ENCODE data around the gene GRIK2.

The GRIK2 gene

DNA sequence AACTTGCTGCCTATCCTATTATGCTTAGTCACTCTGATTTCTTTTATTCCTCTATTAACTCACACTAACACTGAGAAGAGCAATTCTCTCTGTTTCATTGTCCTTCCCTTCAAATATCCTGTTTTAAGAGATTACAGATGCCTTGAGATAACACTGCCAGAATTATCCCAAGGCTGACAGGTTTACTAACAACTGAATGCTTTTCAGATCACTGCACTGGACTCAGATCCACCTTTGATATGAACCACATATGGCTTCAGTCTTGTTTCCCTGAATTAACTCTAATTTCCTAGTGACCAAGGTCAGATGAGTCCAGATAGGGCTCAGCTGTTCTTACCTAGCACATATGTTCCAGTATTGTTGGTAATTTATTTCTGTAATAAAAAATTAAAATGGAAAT, 633.1 kb downstream of the GRIK2 start:
- H3K27ac ChIP-seq (ENCODE audit: low read depth, low read length) = no peak overlapping the region
- no peaks in the 10 kb centered on the region for H3K9me3 ChIP-seq (ENCODE audit: control insufficient read depth in 5 of 5, low read length in 5 of 5)
- H3K27me3 ChIP-seq (ENCODE audit: control insufficient read depth in 5 of 5, insufficient read depth in 4 of 5, low read length in 5 of 5) = no peaks in the 10 kb centered on the region
- H3K9ac ChIP-seq (ENCODE audit: low read length in 5 of 5) = no peak overlapping the region
- H3K4me1 ChIP-seq (ENCODE audit: control insufficient read depth in 5 of 5, insufficient read depth in 5 of 5, low read length in 5 of 5) = no peaks in the 10 kb centered on the region
- no peaks in the 10 kb centered on the region for H3K36me3 ChIP-seq (ENCODE audit: control insufficient read depth in 5 of 5, insufficient read depth in 5 of 5, low read length in 5 of 5)
- no peak overlapping the region for H3K4me3 ChIP-seq (ENCODE audit: low read depth in 1 of 5, low read length in 5 of 5)

DNA sequence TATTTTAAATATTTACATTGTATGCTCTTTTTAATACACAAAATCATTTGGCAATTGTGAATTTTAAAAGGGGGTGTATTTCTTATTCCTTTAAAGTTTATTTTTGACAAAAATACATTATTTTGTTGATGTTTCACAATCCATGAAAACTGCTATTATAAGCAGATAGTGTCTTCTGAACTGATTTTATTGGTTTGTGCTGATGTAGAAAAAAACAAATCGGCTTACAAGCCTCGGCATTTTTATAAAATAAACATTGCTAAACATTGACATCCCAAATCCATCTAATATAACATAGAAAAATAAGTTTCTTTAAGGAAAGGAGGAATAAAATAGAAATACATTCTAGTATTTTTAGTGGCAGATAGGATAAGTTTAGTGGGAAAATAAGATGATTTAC, 634.7 kb downstream of the GRIK2 start:
- Histone ChIP-seq H3K9ac (ENCODE audit: low read length in 5 of 5) (no peak overlapping the region), H3K36me3 (ENCODE audit: control insufficient read depth in 5 of 5, insufficient read depth in 5 of 5, low read length in 5 of 5) (no peaks in the 10 kb centered on the region), H3K27me3 (ENCODE audit: control insufficient read depth in 5 of 5, insufficient read depth in 4 of 5, low read length in 5 of 5) (no peaks in the 10 kb centered on the region), H3K27ac (ENCODE audit: low read depth, low read length) (no peak overlapping the region), H3K4me1 (ENCODE audit: control insufficient read depth in 5 of 5, insufficient read depth in 5 of 5, low read length in 5 of 5) (no peaks in the 10 kb centered on the region), H3K9me3 (ENCODE audit: control insufficient read depth in 5 of 5, low read length in 5 of 5) (no peaks in the 10 kb centered on the region), H3K4me3 (ENCODE audit: low read depth in 1 of 5, low read length in 5 of 5) (no peak overlapping the region)

DNA sequence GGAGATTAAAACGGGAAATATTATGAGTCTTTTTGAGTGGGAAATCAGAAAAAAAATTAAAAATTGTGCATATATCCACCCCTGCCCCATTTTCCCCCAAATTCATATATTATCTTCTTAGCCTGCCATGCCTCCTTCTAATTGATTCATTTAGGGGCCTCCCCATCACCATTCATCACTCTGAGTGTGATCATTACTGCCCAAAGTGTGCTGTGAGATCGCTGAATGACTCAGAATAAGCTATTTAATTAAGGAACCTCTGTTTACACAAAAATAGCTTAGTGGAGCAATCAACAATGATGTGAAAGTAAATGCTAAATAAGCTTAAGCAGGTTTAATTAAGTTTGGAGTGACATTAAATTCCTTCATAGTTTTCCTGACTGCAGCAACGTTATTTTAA, 645.5 kb downstream of the GRIK2 start:
- H3K27me3 ChIP-seq (ENCODE audit: control insufficient read depth in 5 of 5, insufficient read depth in 4 of 5, low read length in 5 of 5) = no peaks in the 10 kb centered on the region
- no peak overlapping the region for H3K9ac ChIP-seq (ENCODE audit: low read length in 5 of 5)
- H3K36me3 ChIP-seq (ENCODE audit: control insufficient read depth in 5 of 5, insufficient read depth in 5 of 5, low read length in 5 of 5) = no peaks in the 10 kb centered on the region
- H3K4me1 ChIP-seq (ENCODE audit: control insufficient read depth in 5 of 5, insufficient read depth in 5 of 5, low read length in 5 of 5) = no peaks in the 10 kb centered on the region
- no peak overlapping the region for H3K4me3 ChIP-seq (ENCODE audit: low read depth in 1 of 5, low read length in 5 of 5)
- no peak overlapping the region for H3K27ac ChIP-seq (ENCODE audit: low read depth, low read length)
- H3K9me3 ChIP-seq (ENCODE audit: control insufficient read depth in 5 of 5, low read length in 5 of 5) = no peaks in the 10 kb centered on the region

DNA sequence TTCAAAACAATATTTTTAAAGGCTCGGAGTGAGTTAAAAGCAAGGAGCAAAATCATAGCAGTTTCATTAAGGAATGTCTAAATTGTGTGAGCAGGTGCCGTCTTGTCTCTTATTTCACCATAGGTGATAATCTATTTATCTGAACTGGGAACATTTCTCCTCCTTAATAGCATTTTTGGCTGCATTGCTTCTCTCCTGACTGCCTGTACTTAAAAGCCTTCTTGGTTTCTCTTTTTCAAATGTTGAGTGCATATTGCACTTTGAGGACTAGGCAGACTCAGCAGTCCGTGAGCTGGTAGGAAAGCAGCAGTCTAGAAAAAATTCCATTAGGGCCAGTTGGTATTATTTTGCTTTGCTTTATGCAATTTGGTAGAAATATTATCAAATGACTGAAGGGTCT, 645.9 kb downstream of the GRIK2 start:
- Histone ChIP-seq H3K9ac (ENCODE audit: low read length in 5 of 5) (no peak overlapping the region), H3K4me1 (ENCODE audit: control insufficient read depth in 5 of 5, insufficient read depth in 5 of 5, low read length in 5 of 5) (no peaks in the 10 kb centered on the region), H3K36me3 (ENCODE audit: control insufficient read depth in 5 of 5, insufficient read depth in 5 of 5, low read length in 5 of 5) (no peaks in the 10 kb centered on the region), H3K4me3 (ENCODE audit: low read depth in 1 of 5, low read length in 5 of 5) (no peak overlapping the region), H3K27ac (ENCODE audit: low read depth, low read length) (no peak overlapping the region), H3K9me3 (ENCODE audit: control insufficient read depth in 5 of 5, low read length in 5 of 5) (peaks cover 0 to under 1% (median 0%) of the 10 kb centered on the region in 5 donors), H3K27me3 (ENCODE audit: control insufficient read depth in 5 of 5, insufficient read depth in 4 of 5, low read length in 5 of 5) (no peaks in the 10 kb centered on the region)

DNA sequence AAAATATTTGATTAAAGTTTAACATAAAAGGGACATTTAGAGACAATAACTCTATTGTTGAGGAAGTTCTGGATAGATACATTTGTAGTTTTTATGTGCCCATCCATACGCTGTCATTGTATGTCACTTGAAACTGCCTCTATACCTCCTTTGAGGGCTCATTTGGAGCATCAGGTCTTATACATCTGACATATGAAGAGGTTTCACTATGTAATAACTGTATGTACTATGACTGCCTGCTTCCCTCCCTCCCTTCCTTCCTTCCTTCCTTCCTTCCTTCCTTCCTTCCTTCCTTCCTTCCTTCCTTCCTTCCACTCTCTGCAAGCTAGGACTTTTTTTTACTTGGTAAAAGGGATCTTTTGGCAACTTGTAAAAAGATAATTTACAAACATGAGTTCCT, 657.5 kb downstream of the GRIK2 start:
- no peaks in the 10 kb centered on the region for H3K36me3 ChIP-seq (ENCODE audit: control insufficient read depth in 5 of 5, insufficient read depth in 5 of 5, low read length in 5 of 5)
- no peak overlapping the region for H3K4me3 ChIP-seq (ENCODE audit: low read depth in 1 of 5, low read length in 5 of 5)
- no peak overlapping the region for H3K9ac ChIP-seq (ENCODE audit: low read length in 5 of 5)
- no peaks in the 10 kb centered on the region for H3K27me3 ChIP-seq (ENCODE audit: control insufficient read depth in 5 of 5, insufficient read depth in 4 of 5, low read length in 5 of 5)
- no peaks in the 10 kb centered on the region for H3K4me1 ChIP-seq (ENCODE audit: control insufficient read depth in 5 of 5, insufficient read depth in 5 of 5, low read length in 5 of 5)
- H3K9me3 ChIP-seq (ENCODE audit: control insufficient read depth in 5 of 5, low read length in 5 of 5) = no peaks in the 10 kb centered on the region
- no peak overlapping the region for H3K27ac ChIP-seq (ENCODE audit: low read depth, low read length)

DNA sequence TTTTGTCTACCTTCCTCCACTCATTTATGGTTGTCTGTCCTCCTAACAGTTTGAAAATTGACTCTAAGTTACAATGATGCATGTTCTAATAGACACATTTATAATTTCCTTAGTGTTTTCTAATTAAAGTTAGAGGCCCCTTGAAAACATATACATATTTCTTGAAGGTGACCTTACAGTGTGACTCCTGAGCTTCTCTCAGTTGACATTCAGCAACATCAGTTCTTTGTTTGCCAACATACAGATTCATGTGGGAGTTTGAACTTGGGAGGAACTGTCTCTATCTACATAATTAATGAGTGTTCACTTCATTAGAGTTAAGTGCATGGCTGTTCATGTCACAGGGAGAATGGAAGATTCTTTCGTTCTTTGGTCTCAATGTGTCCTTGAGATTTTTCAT, 658.2 kb downstream of the GRIK2 start:
- no peaks in the 10 kb centered on the region for H3K4me1 ChIP-seq (ENCODE audit: control insufficient read depth in 5 of 5, insufficient read depth in 5 of 5, low read length in 5 of 5)
- H3K9ac ChIP-seq (ENCODE audit: low read length in 5 of 5) = no peak overlapping the region
- H3K27ac ChIP-seq (ENCODE audit: low read depth, low read length) = no peak overlapping the region
- no peaks in the 10 kb centered on the region for H3K36me3 ChIP-seq (ENCODE audit: control insufficient read depth in 5 of 5, insufficient read depth in 5 of 5, low read length in 5 of 5)
- no peaks in the 10 kb centered on the region for H3K9me3 ChIP-seq (ENCODE audit: control insufficient read depth in 5 of 5, low read length in 5 of 5)
- H3K27me3 ChIP-seq (ENCODE audit: control insufficient read depth in 5 of 5, insufficient read depth in 4 of 5, low read length in 5 of 5) = no peaks in the 10 kb centered on the region
- H3K4me3 ChIP-seq (ENCODE audit: low read depth in 1 of 5, low read length in 5 of 5) = no peak overlapping the region

DNA sequence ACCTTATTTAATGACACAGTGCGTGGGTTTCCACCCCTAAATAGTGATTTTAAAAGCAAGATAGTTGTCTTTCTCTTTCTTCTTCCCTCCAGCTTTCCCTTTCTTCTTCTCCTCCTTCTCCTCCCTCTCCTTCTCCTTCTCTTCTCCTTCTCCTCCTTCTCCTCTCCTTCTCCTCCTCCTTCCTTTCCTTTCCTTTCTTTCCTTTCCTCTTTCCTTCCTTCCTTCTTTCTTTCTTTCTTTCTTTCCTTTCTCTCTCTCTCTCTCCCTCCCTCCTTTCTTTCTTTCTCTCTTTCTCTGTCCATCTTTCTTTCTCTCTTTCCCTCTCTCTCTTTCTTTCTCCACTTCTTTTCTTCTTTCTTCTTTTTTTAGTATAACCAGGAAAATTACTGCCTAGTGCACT, 670.6 kb downstream of the GRIK2 start:
- H3K4me1 ChIP-seq (ENCODE audit: control insufficient read depth in 5 of 5, insufficient read depth in 5 of 5, low read length in 5 of 5) = no peaks in the 10 kb centered on the region
- H3K27ac ChIP-seq (ENCODE audit: low read depth, low read length) = no peak overlapping the region
- no peaks in the 10 kb centered on the region for H3K9me3 ChIP-seq (ENCODE audit: control insufficient read depth in 5 of 5, low read length in 5 of 5)

DNA sequence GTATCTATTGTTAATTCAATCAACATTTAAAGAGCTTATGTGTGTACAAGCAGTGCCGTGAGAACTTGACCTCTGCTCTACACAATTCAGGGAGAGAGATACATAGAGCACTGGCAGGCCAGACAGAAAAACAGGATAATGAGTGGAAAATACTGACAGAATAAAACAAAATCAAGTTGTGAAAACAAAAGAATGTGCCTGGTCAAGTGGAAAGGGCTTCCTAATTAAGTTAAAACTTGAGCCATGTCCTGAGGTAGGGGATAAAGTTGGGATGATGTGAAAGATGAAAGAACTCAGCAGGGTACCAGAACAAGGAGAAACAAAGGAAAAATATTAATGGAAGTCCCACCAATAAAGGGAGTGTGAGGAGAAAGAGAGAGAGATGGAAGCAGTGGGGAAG, 672.8 kb downstream of the GRIK2 start:
- no peaks in the 10 kb centered on the region for H3K4me1 ChIP-seq (ENCODE audit: control insufficient read depth in 5 of 5, insufficient read depth in 5 of 5, low read length in 5 of 5)

More for the DNA sequence above, 670.6 kb downstream of the GRIK2 start:
- H3K9ac ChIP-seq (ENCODE audit: low read length in 5 of 5) = no peak overlapping the region
- no peaks in the 10 kb centered on the region for H3K36me3 ChIP-seq (ENCODE audit: control insufficient read depth in 5 of 5, insufficient read depth in 5 of 5, low read length in 5 of 5)
- no peak overlapping the region for H3K4me3 ChIP-seq (ENCODE audit: low read depth in 1 of 5, low read length in 5 of 5)
- no peaks in the 10 kb centered on the region for H3K27me3 ChIP-seq (ENCODE audit: control insufficient read depth in 5 of 5, insufficient read depth in 4 of 5, low read length in 5 of 5)

DNA sequence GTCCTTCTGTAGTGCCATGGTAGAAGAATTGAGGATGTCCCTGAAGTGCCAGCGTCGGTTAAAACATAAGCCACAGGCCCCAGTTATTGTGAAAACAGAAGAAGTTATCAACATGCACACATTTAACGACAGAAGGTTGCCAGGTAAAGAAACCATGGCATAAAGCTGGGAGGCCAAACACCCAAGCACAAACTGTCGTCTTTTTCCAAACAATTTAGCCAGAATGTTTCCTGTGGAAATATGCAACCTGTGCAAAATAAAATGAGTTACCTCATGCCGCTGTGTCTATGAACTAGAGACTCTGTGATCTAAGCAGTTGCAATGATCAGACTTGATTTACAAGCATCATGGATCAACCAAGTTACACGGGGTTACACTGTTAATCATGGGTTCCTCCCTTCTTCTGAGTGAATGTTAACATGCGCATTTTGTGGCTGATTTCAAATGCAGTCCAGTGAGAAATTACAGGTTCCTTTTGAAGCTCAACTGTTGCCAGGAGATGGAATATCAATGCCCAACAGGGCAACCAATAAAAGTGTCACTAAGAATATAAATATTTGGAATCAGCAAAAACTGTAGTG, 674.9 kb downstream of the GRIK2 start:
- H3K4me1 ChIP-seq (ENCODE audit: control insufficient read depth in 5 of 5, insufficient read depth in 5 of 5, low read length in 5 of 5) = no peaks in the 10 kb centered on the region
- no peak overlapping the region for H3K27ac ChIP-seq (ENCODE audit: low read depth, low read length)
- H3K4me3 ChIP-seq (ENCODE audit: low read depth in 1 of 5, low read length in 5 of 5) = no peak overlapping the region
- H3K9ac ChIP-seq (ENCODE audit: low read length in 5 of 5) = no peak overlapping the region
- no peaks in the 10 kb centered on the region for H3K9me3 ChIP-seq (ENCODE audit: control insufficient read depth in 5 of 5, low read length in 5 of 5)
- H3K27me3 ChIP-seq (ENCODE audit: control insufficient read depth in 5 of 5, insufficient read depth in 4 of 5, low read length in 5 of 5) = no peaks in the 10 kb centered on the region
- no peaks in the 10 kb centered on the region for H3K36me3 ChIP-seq (ENCODE audit: control insufficient read depth in 5 of 5, insufficient read depth in 5 of 5, low read length in 5 of 5)

More for the DNA sequence above, 672.8 kb downstream of the GRIK2 start:
- no peaks in the 10 kb centered on the region for H3K27me3 ChIP-seq (ENCODE audit: control insufficient read depth in 5 of 5, insufficient read depth in 4 of 5, low read length in 5 of 5)
- no peak overlapping the region for H3K4me3 ChIP-seq (ENCODE audit: low read depth in 1 of 5, low read length in 5 of 5)
- no peak overlapping the region for H3K27ac ChIP-seq (ENCODE audit: low read depth, low read length)
- H3K9me3 ChIP-seq (ENCODE audit: control insufficient read depth in 5 of 5, low read length in 5 of 5) = no peaks in the 10 kb centered on the region
- H3K36me3 ChIP-seq (ENCODE audit: control insufficient read depth in 5 of 5, insufficient read depth in 5 of 5, low read length in 5 of 5) = no peaks in the 10 kb centered on the region
- no peak overlapping the region for H3K9ac ChIP-seq (ENCODE audit: low read length in 5 of 5)

DNA sequence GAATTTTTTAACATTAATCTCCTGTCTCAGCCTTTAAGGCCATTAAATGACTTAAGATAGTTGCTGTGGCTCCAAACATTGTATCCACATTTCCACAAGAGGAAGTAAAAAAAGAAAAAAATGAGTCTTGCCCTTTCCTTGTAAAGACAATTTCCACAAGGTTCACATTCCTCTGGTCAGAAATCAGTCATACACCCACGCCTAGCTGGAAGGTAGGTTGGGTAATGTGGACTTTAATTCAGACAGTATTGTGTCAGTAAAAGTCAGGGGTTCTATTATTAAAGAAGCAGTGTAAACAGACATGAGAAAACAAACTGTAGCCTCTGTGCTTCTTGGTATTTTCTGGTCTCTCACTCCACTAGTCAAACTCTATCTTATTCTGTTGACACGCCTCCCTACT, 682.0 kb downstream of the GRIK2 start:
- H3K27ac ChIP-seq (ENCODE audit: low read depth, low read length) = no peak overlapping the region
- no peak overlapping the region for H3K4me3 ChIP-seq (ENCODE audit: low read depth in 1 of 5, low read length in 5 of 5)
- no peaks in the 10 kb centered on the region for H3K36me3 ChIP-seq (ENCODE audit: control insufficient read depth in 5 of 5, insufficient read depth in 5 of 5, low read length in 5 of 5)
- H3K27me3 ChIP-seq (ENCODE audit: control insufficient read depth in 5 of 5, insufficient read depth in 4 of 5, low read length in 5 of 5) = no peaks in the 10 kb centered on the region
- peaks cover 0 to 6% (median 0%) of the 10 kb centered on the region in 5 donors for H3K9me3 ChIP-seq (ENCODE audit: control insufficient read depth in 5 of 5, low read length in 5 of 5)
- H3K9ac ChIP-seq (ENCODE audit: low read length in 5 of 5) = no peak overlapping the region
- H3K4me1 ChIP-seq (ENCODE audit: control insufficient read depth in 5 of 5, insufficient read depth in 5 of 5, low read length in 5 of 5) = no peaks in the 10 kb centered on the region

DNA sequence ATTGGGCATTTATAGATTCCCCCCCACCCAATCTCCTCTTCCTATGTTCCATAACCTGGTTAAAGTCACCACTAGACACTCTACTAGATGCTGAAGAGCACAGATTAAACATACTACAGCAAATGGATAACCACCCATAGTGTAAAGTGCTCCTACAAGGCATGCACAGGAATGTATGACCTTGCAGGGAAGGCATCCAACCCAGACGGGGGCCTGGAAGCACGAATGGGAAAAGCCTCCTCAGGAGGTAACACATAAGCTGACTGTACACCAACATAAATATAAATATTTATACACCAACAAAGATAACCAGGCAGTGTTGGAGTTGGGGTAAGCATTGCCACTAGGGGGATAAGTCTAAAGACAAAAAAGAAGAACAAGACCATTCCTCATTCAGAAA, 691.7 kb downstream of the GRIK2 start:
- Histone ChIP-seq H3K4me1 (ENCODE audit: control insufficient read depth in 5 of 5, insufficient read depth in 5 of 5, low read length in 5 of 5) (no peaks in the 10 kb centered on the region), H3K4me3 (ENCODE audit: low read depth in 1 of 5, low read length in 5 of 5) (no peak overlapping the region), H3K36me3 (ENCODE audit: control insufficient read depth in 5 of 5, insufficient read depth in 5 of 5, low read length in 5 of 5) (no peaks in the 10 kb centered on the region), H3K27ac (ENCODE audit: low read depth, low read length) (no peak overlapping the region), H3K27me3 (ENCODE audit: control insufficient read depth in 5 of 5, insufficient read depth in 4 of 5, low read length in 5 of 5) (no peaks in the 10 kb centered on the region), H3K9me3 (ENCODE audit: control insufficient read depth in 5 of 5, low read length in 5 of 5) (peaks cover 0 to 3% (median 0%) of the 10 kb centered on the region in 5 donors), H3K9ac (ENCODE audit: low read length in 5 of 5) (no peak overlapping the region)

Measured in subcutaneous abdominal adipose tissue (tissue), 5 donors.